ENCODE results near the gene RCAN1. TPM values are rescaled to one million over a fixed set of nuclear protein-coding genes. Genes with fewer than 3 reads are reported as not detected.
A peak's percentile ranks its signal among the peaks of the same experiment; 100 is the strongest.

RCAN1 gene
- total and polyA plus RNA-seq, 9 of the 15 experiments (the other 6 are each of a cell fraction or from before 2014, with no cell fraction given), result 4.4 to 16.5 (median 12.3) TPM

GRCh38 chr21:34511787-34512455 is 103.0 kb downstream of the RCAN1 start, which contains the start of gene KCNE1:
Gene KCNE1, minus strand, starts transcription at chr21:34512210. Its CDS starts 62,576 bp downstream, at chr21:34449634.
- no peak within 1 kb of the TSS for H3K9ac ChIP-seq (ENCODE audit: insufficient read depth in 1 of 2, low read depth in 2 of 2, low read length in 2 of 2)
- H4K20me1 ChIP-seq (replicated peaks; ENCODE audit: control insufficient read depth, insufficient read depth, low read length), result no peaks in the 10 kb centered on the region
- no peak within 1 kb of the TSS for H2AFZ ChIP-seq (ENCODE audit: low read depth, low read length)
- ChIA-PET CTCF (ENCODE audit: low intra/inter-chr PET ratio) (interaction anchor here (2.7 kb wide), 1 partner anchor 91 kb away, joined by 18 read pairs; no protein-coding TSS in a partner anchor), POLR2A (no interaction called here)
- TF ChIP-seq ESRRA (IDR thresholded peaks at IDR 0.05; ENCODE audit: borderline replicate concordance, low read depth) (0 out of 2 replicates have a peak, but pooled peaks have one; percentile 17), ZNF384 (IDR thresholded peaks at IDR 0.05; ENCODE audit: low read depth, low read length) (no peak), ZNF707 (CRISPR knock-in tag; conservative IDR thresholded peaks at IDR 0.05) (no peak), BRF2 (IDR thresholded peaks at IDR 0.05; ENCODE audit: borderline replicate concordance, insufficient read depth, insufficient read length) (no peak)
- 28% methylated on average over 14 of the region's 14 CpGs for WGBS (ENCODE audit: insufficient coverage, low coverage, missing lambda C conversion rate)
- H3K36me3 ChIP-seq (ENCODE audit: control insufficient read depth, insufficient read depth, low read length), result no peaks in the 10 kb centered on the region
- in situ Hi-C loops (cut with MboI), result no loop called here
- no peak for DNase-seq (ENCODE audit: extremely low read depth in 1 of 4, low spot score in 3 of 4)
- no peak within 1 kb of the TSS for H3K4me3 ChIP-seq
- ATAC-seq, result no peak
- H3K79me2 ChIP-seq (ENCODE audit: control insufficient read depth, insufficient read depth, low read length), result no peaks in the 10 kb centered on the region
- 0 out of 5 replicates have a peak, but pooled peaks cover 0 to 3% of the 10 kb centered on the region in 2 experiments for H3K4me1 ChIP-seq (replicated peaks in 1 of 2; ENCODE audit: control insufficient read depth in 2 of 2, insufficient read depth in 2 of 2, low read length in 2 of 2)
- H3K4me2 ChIP-seq (ENCODE audit: insufficient read depth, low read length), result no peak within 1 kb of the TSS
- intact Hi-C loops (cut with micrococcal nuclease), result no loop called here
- no TSS peak for BruUV-seq (replicated peaks)
- H3K9me1 ChIP-seq (ENCODE audit: control insufficient read depth, insufficient read depth, low read length), result no peaks in the 10 kb centered on the region
- H3K27me3 ChIP-seq (ENCODE audit: control insufficient read depth in 2 of 2, insufficient read depth in 2 of 2, low read length in 2 of 2), result peaks cover 2 to 7% of the 10 kb centered on the region in 2 experiments; a peak in 4 of 5 replicates
- no peaks in the 10 kb centered on the region for H3K9me3 ChIP-seq (replicated peaks; ENCODE audit: control insufficient read depth, insufficient read depth, low read depth, low read length)
- no peak within 1 kb of the TSS for H3K27ac ChIP-seq (ENCODE audit: extremely low read depth, low read depth, low read length)
- no peak for FAIRE-seq
